AG04449 (cell line): ENCODE measurements around the gene NUP43.
A peak's percentile ranks its signal among the peaks of the same experiment; 100 is the strongest.
"Not testable (repeated sequence)": the region's sequence is repeated elsewhere in the genome, so short reads cannot be mapped to it uniquely, and the experiment has no call there.

Experiments used
- CTCF ChIA-PET: fragments of 350-600 bp; formaldehyde crosslinking; extraction: SDS; loops from one replicate; lab custom pipeline; 2021; ENCODE audit warnings: antibody characterized with exemption; lab: Yijun Ruan, JAX
- POLR2A ChIA-PET: fragments of 400-600, 350-600 bp; formaldehyde crosslinking; extraction: SDS; loops from one replicate; lab custom pipeline; 2020; ENCODE audit warnings: antibody characterized with exemption, inconsistent platforms; lab: Yijun Ruan, JAX
- DNase-seq: peaks from one replicate; pipeline ENCODE4 v3.0.0-alpha.2; 2010; ENCODE audit warnings: low read depth, low spot score
- H3K4me3 ChIP-seq: 2 replicates; pipeline ENCODE4 v1.5.1; 2011; ENCODE audit warnings: low read depth, mild to moderate bottlenecking, control low read depth, low read length
- TF ChIP-seq, protein P1 (sequence below): IDR thresholded peaks from one replicate; pipeline ENCODE4 v1.5.1; 2011; ENCODE audit warnings: mild to moderate bottlenecking, moderate library complexity, low read length, control low read depth, inconsistent platforms; ENCODE audit not compliant: insufficient read depth; ENCODE audit errors: missing control alignments

NUP43 gene

GRCh38 chr6:149750136-149750609, 3.8 kb upstream of the NUP43 start:
- peak overlapping the region; percentile 87 for H3K4me3 ChIP-seq
- no peak for DNase-seq
- TF ChIP-seq, protein P1, sequence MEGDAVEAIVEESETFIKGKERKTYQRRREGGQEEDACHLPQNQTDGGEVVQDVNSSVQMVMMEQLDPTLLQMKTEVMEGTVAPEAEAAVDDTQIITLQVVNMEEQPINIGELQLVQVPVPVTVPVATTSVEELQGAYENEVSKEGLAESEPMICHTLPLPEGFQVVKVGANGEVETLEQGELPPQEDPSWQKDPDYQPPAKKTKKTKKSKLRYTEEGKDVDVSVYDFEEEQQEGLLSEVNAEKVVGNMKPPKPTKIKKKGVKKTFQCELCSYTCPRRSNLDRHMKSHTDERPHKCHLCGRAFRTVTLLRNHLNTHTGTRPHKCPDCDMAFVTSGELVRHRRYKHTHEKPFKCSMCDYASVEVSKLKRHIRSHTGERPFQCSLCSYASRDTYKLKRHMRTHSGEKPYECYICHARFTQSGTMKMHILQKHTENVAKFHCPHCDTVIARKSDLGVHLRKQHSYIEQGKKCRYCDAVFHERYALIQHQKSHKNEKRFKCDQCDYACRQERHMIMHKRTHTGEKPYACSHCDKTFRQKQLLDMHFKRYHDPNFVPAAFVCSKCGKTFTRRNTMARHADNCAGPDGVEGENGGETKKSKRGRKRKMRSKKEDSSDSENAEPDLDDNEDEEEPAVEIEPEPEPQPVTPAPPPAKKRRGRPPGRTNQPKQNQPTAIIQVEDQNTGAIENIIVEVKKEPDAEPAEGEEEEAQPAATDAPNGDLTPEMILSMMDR, result no peak
- CTCF ChIA-PET, result interaction anchor here (1.2 to 1.6 kb wide), 2 partner anchors 13 to 84 kb away, joined by 3 to 5 read pairs; no protein-coding TSS in a partner anchor
- POLR2A ChIA-PET, result no interaction called here

- H3K4me3 ChIP-seq, result peak within 1 kb of the TSS; percentile 87
- ChIA-PET CTCF (interaction anchor here (1.2 to 1.6 kb wide), 2 partner anchors 14 to 85 kb away, joined by 3 to 5 read pairs; no protein-coding TSS in a partner anchor), POLR2A (no interaction called here)
- TF ChIP-seq, protein P1, result no peak
- DNase-seq, result no peak
These were observed 3.3 kb upstream of the NUP43 start, which contains the start of gene PCMT1 for GRCh38 chr6:149749594-149750135. Gene PCMT1, plus strand, starts transcription at chr6:149749741. Its CDS starts 161 bp downstream, at chr6:149749902.

DNA sequence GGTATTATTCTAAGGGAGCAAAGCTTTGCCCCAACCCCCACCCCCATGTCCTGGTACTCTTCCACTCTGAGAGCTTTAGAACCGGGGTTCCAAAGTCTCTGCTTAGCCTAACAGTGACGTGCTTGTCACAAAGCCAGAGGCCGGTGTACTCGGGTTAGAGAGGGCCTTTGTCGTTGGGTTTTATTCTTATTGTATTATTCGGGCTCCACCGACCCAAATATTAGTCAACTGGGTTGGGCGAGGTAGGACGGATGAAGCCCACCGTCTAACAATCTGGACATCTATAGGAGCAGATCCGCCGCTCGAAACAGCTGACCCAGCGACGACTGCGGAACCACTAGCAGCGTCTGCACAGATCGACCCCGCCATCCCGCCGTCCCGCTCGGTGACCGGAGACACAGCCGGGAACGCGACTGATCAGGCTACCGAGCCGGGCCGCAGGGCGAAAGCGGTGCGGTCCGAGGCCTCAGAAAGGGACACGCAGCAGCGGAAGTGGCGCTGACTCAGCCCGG, 2.8 kb upstream of the NUP43 start:
- CTCF ChIA-PET, result interaction anchor here (1.2 to 4.2 kb wide), 3 partner anchors 14 to 85 kb away, joined by 3 to 25 read pairs (median 5); no protein-coding TSS in a partner anchor
- H3K4me3 ChIP-seq, result peak overlapping the region; percentile 87
- DNase-seq, POLR2A ChIA-PET: not testable (repeated sequence)

DNA sequence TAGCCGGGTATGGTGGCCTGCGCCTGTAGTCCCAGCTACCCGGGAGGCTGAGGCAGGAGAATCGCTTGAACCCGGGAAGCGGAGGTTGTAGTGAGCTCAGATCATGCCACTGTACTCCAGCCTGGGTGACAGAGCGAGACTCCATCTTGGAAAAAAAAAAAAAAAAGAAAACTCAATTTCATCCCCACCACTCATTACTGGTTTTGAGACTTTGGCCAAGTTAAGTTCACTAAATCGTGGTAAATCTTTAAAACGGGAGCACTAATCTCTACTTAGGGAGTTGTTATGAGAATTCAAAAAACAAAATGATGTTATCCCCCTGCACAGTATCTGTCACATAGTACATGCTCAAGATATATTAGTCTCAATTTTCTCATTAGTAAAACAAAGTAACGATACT, 1.1 kb downstream of the NUP43 start:
- not testable (repeated sequence) for H3K4me3 ChIP-seq, DNase-seq
- CTCF ChIA-PET, result interaction anchor here (0.9 to 4.2 kb wide), 3 partner anchors 12 to 24 kb away, joined by 3 to 37 read pairs (median 25); no protein-coding TSS in a partner anchor
- POLR2A ChIA-PET, result interaction anchor here (0.5 to 0.7 kb wide), 2 partner anchors 13 to 17 kb away, joined by 3 read pairs; no protein-coding TSS in a partner anchor

GRCh38 chr6:149734915-149735314, 11.4 kb downstream of the NUP43 start:
- CTCF ChIA-PET, result interaction anchor here (4.6 to 7.3 kb wide), 2 partner anchors 11 kb away, joined by 22 to 37 read pairs; partner anchors contain the start of gene NUP43
- POLR2A ChIA-PET, result no interaction called here
- DNase-seq, result no peak
- TF ChIP-seq, protein P1, result no peak
- no peak overlapping the region for H3K4me3 ChIP-seq

DNA sequence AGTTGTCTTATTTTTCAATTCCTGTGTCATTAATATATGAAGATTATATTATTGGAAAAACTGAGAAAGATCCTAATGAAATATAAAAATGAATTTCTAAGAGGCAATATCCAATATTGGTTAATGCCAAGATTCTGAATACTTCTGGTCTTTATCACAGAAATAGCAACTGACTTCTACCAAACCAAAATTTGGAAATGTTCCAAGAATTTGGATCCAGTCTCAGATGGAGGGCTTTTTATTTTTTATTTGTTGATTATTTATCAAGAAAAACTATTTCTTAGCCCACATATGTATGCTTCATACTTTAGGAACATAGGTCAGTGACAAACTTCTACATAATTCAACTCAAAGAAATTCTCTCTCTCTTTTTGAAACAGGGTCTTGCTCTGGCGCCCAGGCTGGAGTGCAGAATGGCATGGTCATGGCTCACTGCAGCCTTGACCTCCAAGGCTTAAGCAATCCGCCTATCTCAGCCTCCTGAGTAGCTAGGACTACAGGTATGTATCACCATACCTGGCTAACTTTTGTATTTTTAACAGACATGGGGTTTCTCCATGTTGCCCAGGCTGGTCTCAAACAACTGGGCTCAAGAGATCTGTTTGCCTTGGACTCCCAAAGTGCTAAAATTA, 13.1 kb downstream of the NUP43 start:
- POLR2A ChIA-PET, result interaction anchor here (0.6 kb wide), 1 partner anchor 12 kb away, joined by 3 read pairs; no protein-coding TSS in a partner anchor
- CTCF ChIA-PET, result interaction anchor here (4.6 to 7.3 kb wide), 2 partner anchors 9 to 13 kb away, joined by 22 to 37 read pairs; partner anchors contain the start of gene NUP43
- no peak for DNase-seq

More for the DNA sequence above, 13.1 kb downstream of the NUP43 start:
- H3K4me3 ChIP-seq, result no peak overlapping the region
- TF ChIP-seq, protein P1, result no peak
